ENCODE measurements around the gene CEP63. TPM values are rescaled to one million over a fixed set of nuclear protein-coding genes. Genes with fewer than 3 reads are reported as not detected.

The CEP63 gene
- total RNA-seq, 2 experiments from 2014 or later: 25.3 to 27.0 TPM

GRCh38 chr3:134527037-134527436 lies 41.2 kb downstream of the CEP63 start:
- H3K27ac Mint-ChIP-seq: no peak overlapping the region
- peaks cover 43% of the 10 kb centered on the region for H3K9me3 Mint-ChIP-seq
- ChIA-PET POLR2A (no interaction called here), CTCF (no interaction called here)
- no peak for TF ChIP-seq CTCF (IDR thresholded peaks at IDR 0.05)
- peaks cover 47% of the 10 kb centered on the region for H3K36me3 Mint-ChIP-seq (ENCODE audit: low read depth)
- no peak overlapping the region for H3K4me3 Mint-ChIP-seq
- DNase-seq (peak; percentile 32), ATAC-seq (peak; percentile 66)
- intact Hi-C loops (cut with micrococcal nuclease): no loop called here
- no peaks in the 10 kb centered on the region for H3K27me3 Mint-ChIP-seq
- H3K4me1 Mint-ChIP-seq (ENCODE audit: low read depth): peaks cover 2% of the 10 kb centered on the region

GRCh38 chr3:134527538-134528186 lies 41.8 kb downstream of the CEP63 start:
- H3K27ac Mint-ChIP-seq: no peak overlapping the region
- ATAC-seq (no peak), DNase-seq (no peak)
- peaks cover 2% of the 10 kb centered on the region for H3K4me1 Mint-ChIP-seq (ENCODE audit: low read depth)
- ChIA-PET POLR2A (no interaction called here), CTCF (interaction anchor here (0.8 to 1.5 kb wide), 2 partner anchors 13 to 47 kb away, joined by 3 read pairs; no protein-coding TSS in a partner anchor)
- peaks cover 42% of the 10 kb centered on the region for H3K36me3 Mint-ChIP-seq (ENCODE audit: low read depth)
- no peak for TF ChIP-seq CTCF (IDR thresholded peaks at IDR 0.05)
- peaks cover 39% of the 10 kb centered on the region for H3K9me3 Mint-ChIP-seq
- intact Hi-C loops (cut with micrococcal nuclease): no loop called here
- no peaks in the 10 kb centered on the region for H3K27me3 Mint-ChIP-seq
- H3K4me3 Mint-ChIP-seq: no peak overlapping the region

- no peak for DNase-seq
- CTCF ChIA-PET: interaction anchor here (1.8 kb wide), 1 partner anchor 9 kb away, joined by 5 read pairs; no protein-coding TSS in a partner anchor
- Mint-ChIP-seq H3K27me3 (no peaks in the 10 kb centered on the region), H3K4me1 (ENCODE audit: low read depth) (peaks cover 3% of the 10 kb centered on the region), H3K4me3 (no peak overlapping the region), H3K27ac (no peak overlapping the region), H3K9me3 (no peaks in the 10 kb centered on the region), H3K36me3 (ENCODE audit: low read depth) (peaks cover 9% of the 10 kb centered on the region)
- ATAC-seq: no peak
- no peak for TF ChIP-seq CTCF (IDR thresholded peaks at IDR 0.05)
- POLR2A ChIA-PET: interaction anchor here (0.6 kb wide), 1 partner anchor 13 kb away, joined by 3 read pairs; no protein-coding TSS in a partner anchor
- intact Hi-C loops (cut with micrococcal nuclease): no loop called here
Measured at GRCh38 chr3:134533493-134533892, 47.6 kb downstream of the CEP63 start.

- intact Hi-C loops (cut with micrococcal nuclease): no loop called here
- ATAC-seq (no peak), DNase-seq (no peak)
- Mint-ChIP-seq H3K27ac (no peak overlapping the region), H3K4me3 (no peak overlapping the region), H3K9me3 (no peaks in the 10 kb centered on the region), H3K27me3 (no peaks in the 10 kb centered on the region), H3K36me3 (ENCODE audit: low read depth) (peaks cover 10% of the 10 kb centered on the region), H3K4me1 (ENCODE audit: low read depth) (peaks cover 3% of the 10 kb centered on the region)
- TF ChIP-seq CTCF (IDR thresholded peaks at IDR 0.05): no peak
- POLR2A ChIA-PET: interaction anchor here (0.6 kb wide), 2 partner anchors 126 to 1661 kb away, joined by 4 read pairs; no protein-coding TSS in a partner anchor
- CTCF ChIA-PET: no interaction called here
Measured at GRCh38 chr3:134535186-134535970, 49.5 kb downstream of the CEP63 start.

GRCh38 chr3:134536781-134537180 lies 50.9 kb downstream of the CEP63 start:
- DNase-seq (no peak), ATAC-seq (no peak)
- ChIA-PET CTCF (interaction anchor here (1.3 kb wide), 1 partner anchor 64 kb away, joined by 3 read pairs; no protein-coding TSS in a partner anchor), POLR2A (no interaction called here)
- no peaks in the 10 kb centered on the region for H3K27me3 Mint-ChIP-seq
- H3K4me1 Mint-ChIP-seq (ENCODE audit: low read depth): peaks cover 3% of the 10 kb centered on the region
- H3K36me3 Mint-ChIP-seq (ENCODE audit: low read depth): peaks cover 10% of the 10 kb centered on the region
- H3K27ac Mint-ChIP-seq: no peak overlapping the region
- no peaks in the 10 kb centered on the region for H3K9me3 Mint-ChIP-seq
- TF ChIP-seq CTCF (IDR thresholded peaks at IDR 0.05): no peak
- intact Hi-C loops (cut with micrococcal nuclease): no loop called here
- no peak overlapping the region for H3K4me3 Mint-ChIP-seq

Measured in activated CD8-positive, alpha-beta T cell treated with anti-CD3 and anti-CD28 coated beads for 36 hours (primary cell).